Gastroesophageal sphincter (tissue), 4 donors: ENCODE data around the gene C1D. TPM values are rescaled to one million over a fixed set of nuclear protein-coding genes. Genes with fewer than 3 reads are reported as not detected.
A peak's percentile ranks its signal among the peaks of the same experiment; 100 is the strongest.

Experiments
- ATAC-seq: fragments of 150-250 bp; one replicate; pipeline ENCODE4 v1.9.1; 2016; ENCODE audit warnings: mild to moderate bottlenecking, moderate library complexity
- H3K27ac ChIP-seq, 4 donors: fragments of 200-600 bp; sonication (generic) in 3 of 4; 1 replicate in 3 of 4; 2 replicates in 1 of 4; pipeline ENCODE4 v1.5.1; 2016 to 2019
- H3K27me3 ChIP-seq: fragments of 200-600 bp; sonication (generic); one replicate; pipeline ENCODE4 v1.5.1; 2019
- H3K36me3 ChIP-seq, 2 donors: fragments of 200-600 bp; sonication (generic); one replicate each; pipeline ENCODE4 v1.5.1; 2019; ENCODE audit warnings: control low read depth in 1 of 2
- H3K4me1 ChIP-seq, 3 donors: fragments of 200-600 bp; sonication (generic); 1 replicate in 2 of 3; 2 replicates in 1 of 3; pipeline ENCODE4 v1.5.1; 2016 to 2019; ENCODE audit warnings: control low read depth in 2 of 3
- H3K4me3 ChIP-seq, 2 donors: fragments of 200-600 bp; sonication (generic); one replicate each; pipeline ENCODE4 v1.5.1; 2019; ENCODE audit warnings: mild to moderate bottlenecking in 1 of 2, moderate library complexity in 1 of 2
- H3K9me3 ChIP-seq, 3 donors: fragments of 200-600 bp; sonication (generic); one replicate each; pipeline ENCODE4 v1.5.1; 2017 to 2019; ENCODE audit warnings: control low read depth in 2 of 3
- EP300 ChIP-seq: sonication (generic); formaldehyde crosslinking; IDR thresholded peaks from one replicate; pipeline ENCODE4 v1.6.1; 2017; ENCODE audit warnings: antibody characterized with exemption, mild to moderate bottlenecking
- POLR2A ChIP-seq, 2 donors: fragments of 450-650 bp; IDR thresholded peaks; one replicate each; pipeline ENCODE4 v1.6.1; 2017; ENCODE audit warnings: antibody characterized with exemption in 2 of 2, mild to moderate bottlenecking in 2 of 2, moderate library complexity in 1 of 2
- POLR2AphosphoS5 ChIP-seq: sonication (generic); formaldehyde crosslinking; IDR thresholded peaks from one replicate; pipeline ENCODE4 v1.6.1; 2017; ENCODE audit warnings: antibody characterized with exemption
- WGBS, 2 donors: methylation state at CpG; one replicate each; pipeline ENCODE4 v1.1.5; 2018; ENCODE audit warnings: low coverage in 1 of 2; 5-methylcytosine and 5-hydroxymethylcytosine counted together
- total RNA-seq, 4 donors: library from RNA; depleted of rRNA; stranded (reverse); fragments of >200 nt; gene quantifications; one replicate each; pipeline ENCODE4 v1.1.0, GENCODE V29; 2016
- TF ChIP-seq, protein P1 (sequence below), 4 experiments: fragments of 200-600 bp in 2 of 4; fragments of 450-650 bp in 2 of 4; sonication (generic) in 1 of 4; IDR thresholded peaks; one replicate each; pipeline ENCODE4 v1.5.1; 2017 to 2019; ENCODE audit warnings: antibody characterized with exemption in 4 of 4, mild to moderate bottlenecking in 2 of 4, moderate library complexity in 2 of 4

Gene C1D
- total RNA-seq, 4 donors from 2014 or later = 23.4 to 66.5 (median 47.0) TPM

GRCh38 chr2:68050353-68050752, 12.5 kb downstream of the C1D start:
- no peak overlapping the region for H3K4me3 ChIP-seq
- 90 to 100% methylated on average over 1 to 2 of the region's 2 CpGs for WGBS, 2 donors

GRCh38 chr2:68046642-68047240, 16.1 kb downstream of the C1D start:
- Histone ChIP-seq H3K4me3 (no peak overlapping the region), H3K36me3 (peaks cover 0 to 13% of the 10 kb centered on the region in 2 donors), H3K9me3 (no peaks in the 10 kb centered on the region), H3K4me1 (peaks cover 0 to 9% (median 0%) of the 10 kb centered on the region in 3 donors), H3K27me3 (no peaks in the 10 kb centered on the region), H3K27ac (no peak overlapping the region)
- no peak for ATAC-seq
- WGBS, 2 donors = 48 to 78% methylated on average over 4 of the region's 4 CpGs
- TF ChIP-seq, protein P1, sequence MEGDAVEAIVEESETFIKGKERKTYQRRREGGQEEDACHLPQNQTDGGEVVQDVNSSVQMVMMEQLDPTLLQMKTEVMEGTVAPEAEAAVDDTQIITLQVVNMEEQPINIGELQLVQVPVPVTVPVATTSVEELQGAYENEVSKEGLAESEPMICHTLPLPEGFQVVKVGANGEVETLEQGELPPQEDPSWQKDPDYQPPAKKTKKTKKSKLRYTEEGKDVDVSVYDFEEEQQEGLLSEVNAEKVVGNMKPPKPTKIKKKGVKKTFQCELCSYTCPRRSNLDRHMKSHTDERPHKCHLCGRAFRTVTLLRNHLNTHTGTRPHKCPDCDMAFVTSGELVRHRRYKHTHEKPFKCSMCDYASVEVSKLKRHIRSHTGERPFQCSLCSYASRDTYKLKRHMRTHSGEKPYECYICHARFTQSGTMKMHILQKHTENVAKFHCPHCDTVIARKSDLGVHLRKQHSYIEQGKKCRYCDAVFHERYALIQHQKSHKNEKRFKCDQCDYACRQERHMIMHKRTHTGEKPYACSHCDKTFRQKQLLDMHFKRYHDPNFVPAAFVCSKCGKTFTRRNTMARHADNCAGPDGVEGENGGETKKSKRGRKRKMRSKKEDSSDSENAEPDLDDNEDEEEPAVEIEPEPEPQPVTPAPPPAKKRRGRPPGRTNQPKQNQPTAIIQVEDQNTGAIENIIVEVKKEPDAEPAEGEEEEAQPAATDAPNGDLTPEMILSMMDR (IDR thresholded peaks at IDR 0.05) = no peak
- no peak for TF ChIP-seq POLR2A (IDR thresholded peaks at IDR 0.05)
- no peak for TF ChIP-seq POLR2AphosphoS5
- no peak for TF ChIP-seq EP300

More at GRCh38 chr2:68050353-68050752, 12.5 kb downstream of the C1D start:
- Histone ChIP-seq H3K27me3 (no peaks in the 10 kb centered on the region), H3K4me1 (peaks cover 0 to 28% (median 0%) of the 10 kb centered on the region in 3 donors), H3K36me3 (peaks cover 0 to 2% of the 10 kb centered on the region in 2 donors), H3K9me3 (no peaks in the 10 kb centered on the region), H3K27ac (no peak overlapping the region)
- no peak for ATAC-seq
- TF ChIP-seq POLR2A (IDR thresholded peaks at IDR 0.05) = no peak
- TF ChIP-seq, protein P1 (IDR thresholded peaks at IDR 0.05) = no peak
- TF ChIP-seq EP300 = no peak
- TF ChIP-seq POLR2AphosphoS5 = no peak

DNA sequence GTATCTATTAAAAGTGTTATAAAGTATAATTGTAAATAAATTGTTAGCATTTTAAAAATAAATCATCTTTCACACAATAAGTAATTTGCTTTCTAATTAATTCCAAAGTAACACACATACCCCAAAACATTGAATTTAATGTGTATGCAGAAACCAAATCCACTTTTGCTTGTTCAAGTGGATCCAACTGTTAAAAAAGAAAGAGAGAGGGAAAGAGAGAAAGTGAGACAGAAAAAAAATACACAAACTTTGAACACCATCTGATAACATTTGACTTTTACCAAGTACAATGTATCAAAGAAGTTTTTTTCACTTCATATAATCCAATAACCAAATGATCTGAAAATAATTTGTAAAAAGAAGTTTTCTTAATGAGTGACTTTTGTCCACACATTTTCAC, 16.6 kb downstream of the C1D start:
- Histone ChIP-seq H3K27ac (no peak overlapping the region), H3K4me1 (peaks cover 0 to 9% (median 0%) of the 10 kb centered on the region in 3 donors), H3K36me3 (peaks cover 0 to 13% of the 10 kb centered on the region in 2 donors), H3K4me3 (no peak overlapping the region), H3K9me3 (no peaks in the 10 kb centered on the region), H3K27me3 (no peaks in the 10 kb centered on the region)
- no peak for ATAC-seq
- no peak for TF ChIP-seq POLR2A (IDR thresholded peaks at IDR 0.05)
- TF ChIP-seq, protein P1 (IDR thresholded peaks at IDR 0.05) = no peak

DNA sequence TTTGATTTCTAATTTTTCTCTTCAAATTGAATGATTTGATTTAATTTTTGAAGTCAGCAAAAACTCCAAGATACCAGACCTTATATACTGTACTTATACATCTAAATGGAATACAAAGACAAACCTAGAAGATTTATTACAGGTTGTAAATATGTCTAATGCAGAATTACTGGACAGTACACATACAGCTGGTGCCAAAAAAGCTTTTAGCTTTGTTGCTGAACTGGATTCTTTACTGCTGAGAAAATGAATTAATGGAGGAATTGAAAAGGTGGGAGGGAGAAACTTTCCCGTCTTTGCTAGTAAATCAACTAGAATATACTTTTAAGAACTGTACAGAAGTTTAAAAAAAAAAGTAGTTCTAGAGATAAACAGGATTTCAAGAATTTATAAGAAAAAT, 17.5 kb downstream of the C1D start:
- WGBS, 2 donors = 25 to 40% methylated on average over 1 of the region's 1 CpG
- Histone ChIP-seq H3K4me3 (no peak overlapping the region), H3K27ac (no peak overlapping the region), H3K4me1 (peaks cover 0 to 2% (median 0%) of the 10 kb centered on the region in 3 donors), H3K27me3 (no peaks in the 10 kb centered on the region), H3K36me3 (peaks cover 0 to 13% of the 10 kb centered on the region in 2 donors), H3K9me3 (no peaks in the 10 kb centered on the region)
- ATAC-seq = no peak
- no peak for TF ChIP-seq EP300
- TF ChIP-seq, protein P1 (IDR thresholded peaks at IDR 0.05) = no peak
- TF ChIP-seq POLR2A (IDR thresholded peaks at IDR 0.05) = no peak
- TF ChIP-seq POLR2AphosphoS5 = peak; percentile 91

DNA sequence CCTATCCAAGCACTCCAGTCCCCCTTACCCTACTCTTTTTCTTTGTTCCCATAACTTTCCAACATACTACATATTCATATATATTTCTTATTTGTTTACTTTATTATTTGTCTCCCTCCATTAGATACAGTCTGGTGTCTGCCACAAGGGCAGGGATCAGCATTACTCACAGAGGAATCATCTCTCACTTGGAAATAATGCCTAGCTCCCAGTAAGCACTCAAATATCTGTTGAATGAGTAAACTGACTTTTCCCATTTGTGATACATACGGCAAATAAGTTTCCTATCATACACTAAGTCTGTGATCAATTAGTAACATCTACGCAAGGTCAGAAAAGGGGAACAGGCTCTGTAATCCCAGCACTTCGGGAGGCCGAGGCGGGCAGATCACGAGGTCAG, 18.7 kb downstream of the C1D start:
- no peak for TF ChIP-seq EP300
- no peak for TF ChIP-seq POLR2AphosphoS5
- no peak for TF ChIP-seq POLR2A (IDR thresholded peaks at IDR 0.05)
- TF ChIP-seq, protein P1 (IDR thresholded peaks at IDR 0.05) = no peak
- ATAC-seq = no peak
- no peak overlapping the region for H3K4me3 ChIP-seq
- WGBS, 2 donors = 59% methylated on average over 2 of the region's 6 CpGs; no CpG with 5 or more reads in 1 of the 2 donors
- H3K4me1 ChIP-seq = no peaks in the 10 kb centered on the region
- H3K27ac ChIP-seq = no peak overlapping the region
- H3K27me3 ChIP-seq = no peaks in the 10 kb centered on the region
- H3K9me3 ChIP-seq = no peaks in the 10 kb centered on the region
- H3K36me3 ChIP-seq = peaks cover 0 to 13% of the 10 kb centered on the region in 2 donors
